Measurements from ENCODE around the gene ARHGEF40.
A peak's percentile ranks its signal among the peaks of the same experiment; 100 is the strongest.

ARHGEF40 gene

DNA sequence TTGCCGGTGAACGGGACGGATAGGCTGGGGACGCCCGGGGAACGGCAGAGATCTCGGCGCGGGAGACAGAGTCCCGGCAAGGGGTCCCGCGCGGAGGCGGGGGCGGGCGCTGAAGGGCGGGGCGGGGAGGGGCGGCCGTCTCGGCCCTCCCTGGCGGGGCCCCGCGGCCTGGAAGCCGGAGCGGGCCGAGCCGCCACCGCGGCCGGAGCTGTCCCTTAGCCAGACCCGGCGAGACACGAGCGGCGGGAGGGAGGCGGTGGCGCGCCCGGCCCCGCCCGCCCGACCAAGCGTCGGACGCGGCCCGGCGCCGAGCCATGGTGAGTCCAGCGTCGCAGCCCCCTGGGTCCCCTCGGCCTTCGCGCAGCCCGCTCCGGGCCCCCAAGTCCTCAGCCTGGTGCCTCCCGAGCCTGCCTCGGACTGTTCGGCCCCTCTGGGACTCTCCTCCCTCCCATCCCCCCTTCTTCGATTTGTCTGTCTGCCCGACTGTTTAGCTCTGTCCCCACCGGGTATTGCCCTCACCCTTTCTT is at the start of gene ARHGEF40:
TSS of gene ARHGEF40 (plus strand) at position 222 of the 527 bp plus-strand sequence. CDS start at position 315, 93 bp downstream.
- DNase-seq = no peak

DNA sequence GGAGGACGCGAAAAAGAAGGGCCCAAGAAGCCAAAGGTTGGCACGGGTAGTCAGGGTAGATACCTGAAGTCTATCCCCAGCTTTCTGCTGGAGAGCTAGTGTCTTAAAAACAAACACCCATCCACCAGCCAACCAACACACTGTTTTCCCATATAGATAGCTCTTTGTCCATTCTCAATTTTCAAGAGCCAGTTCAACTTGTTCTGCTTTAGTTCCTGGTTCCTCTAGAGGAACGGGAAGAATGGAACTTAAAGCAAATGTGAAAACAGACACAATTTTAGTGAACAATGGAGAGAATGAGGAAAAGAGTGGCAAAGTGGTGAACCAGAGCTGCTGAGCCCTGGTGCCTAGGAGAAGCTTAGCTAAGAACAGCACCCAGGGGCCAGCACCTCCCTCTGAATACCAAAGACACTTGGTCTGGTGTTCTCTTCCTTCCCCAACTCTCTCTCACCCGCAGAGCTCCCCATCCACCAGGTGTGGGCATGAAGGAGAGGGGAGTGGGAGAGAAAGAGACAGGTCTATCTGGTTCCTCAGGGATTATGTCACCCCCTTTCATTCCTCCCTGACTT is 49.0 kb upstream of the ARHGEF40 start:
- DNase-seq = no peak

DNA sequence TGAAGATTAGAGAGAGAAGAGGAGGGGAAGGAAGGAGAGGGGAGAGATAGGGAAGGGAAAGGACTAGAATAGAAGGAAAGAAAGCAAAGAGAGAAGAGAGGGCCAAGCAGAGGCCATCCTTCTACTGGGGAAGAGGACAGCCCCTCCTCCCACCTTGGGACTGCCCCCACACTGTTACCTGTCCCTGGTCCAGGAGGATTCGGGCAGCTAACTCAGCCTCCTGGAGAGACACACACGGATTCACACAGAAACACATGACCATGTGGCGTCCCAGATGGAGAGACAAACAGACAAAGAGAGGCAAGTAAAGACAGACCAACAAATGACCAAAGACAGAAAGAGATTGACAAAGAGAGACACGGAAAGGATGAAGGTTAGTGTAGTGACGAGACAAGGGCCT is 47.4 kb upstream of the ARHGEF40 start:
- no peak for DNase-seq

DNA sequence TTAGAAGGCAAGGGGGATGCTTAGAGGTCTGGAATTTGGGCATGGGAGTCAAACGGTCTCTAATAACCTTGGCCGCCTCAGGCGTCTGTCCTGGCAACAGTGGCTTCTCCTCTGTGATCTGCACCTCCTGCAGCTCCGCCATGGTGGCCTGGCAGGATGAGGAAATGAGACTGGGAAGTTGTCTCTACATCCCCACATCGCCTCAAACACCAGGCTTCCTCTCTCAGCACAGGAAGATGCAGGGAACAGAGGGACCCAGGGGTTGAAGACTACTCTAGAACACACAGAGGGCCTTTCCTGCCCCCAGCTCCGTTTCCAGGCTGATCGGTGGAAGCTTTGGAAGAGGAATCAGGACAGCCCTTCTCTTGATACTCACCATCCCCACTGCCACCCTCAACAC is 46.9 kb upstream of the ARHGEF40 start:
- DNase-seq = no peak

DNA sequence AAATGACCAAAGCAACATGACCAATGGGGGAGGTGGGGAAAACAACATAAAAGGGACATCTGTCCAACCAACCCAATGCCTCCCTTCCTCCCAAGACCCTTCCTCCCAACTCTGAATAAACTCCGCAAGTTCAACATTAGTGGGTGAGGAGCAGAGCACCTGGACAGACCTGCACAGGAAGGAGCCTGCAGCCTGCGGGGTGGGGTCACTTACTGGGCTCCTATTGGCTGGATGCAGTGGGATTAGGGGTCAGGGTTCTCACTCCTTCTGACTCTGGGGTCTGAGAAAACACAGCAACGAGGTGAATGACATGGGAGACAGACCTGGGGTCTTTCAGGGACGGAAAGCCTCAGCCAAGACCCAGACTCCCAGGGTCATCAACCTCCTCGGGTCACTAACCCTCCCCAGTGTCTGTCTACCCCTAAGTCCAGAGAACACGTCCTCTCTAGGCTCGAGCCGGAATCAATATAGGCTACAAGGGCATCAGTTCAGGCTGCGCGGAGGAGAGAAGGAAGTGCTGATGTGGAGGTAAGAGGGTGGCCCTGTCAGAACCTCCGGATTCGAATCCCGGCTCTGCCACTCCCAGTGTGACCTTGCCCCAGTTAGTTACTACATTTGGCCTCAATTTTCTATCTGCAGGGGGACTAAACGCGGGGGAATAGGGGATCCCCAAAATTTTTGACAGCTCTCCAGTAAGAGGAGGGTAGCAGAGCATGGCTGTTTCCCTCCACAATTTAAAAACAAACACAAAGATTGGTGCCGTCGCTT is 46.1 kb upstream of the ARHGEF40 start:
- no peak for DNase-seq

DNA sequence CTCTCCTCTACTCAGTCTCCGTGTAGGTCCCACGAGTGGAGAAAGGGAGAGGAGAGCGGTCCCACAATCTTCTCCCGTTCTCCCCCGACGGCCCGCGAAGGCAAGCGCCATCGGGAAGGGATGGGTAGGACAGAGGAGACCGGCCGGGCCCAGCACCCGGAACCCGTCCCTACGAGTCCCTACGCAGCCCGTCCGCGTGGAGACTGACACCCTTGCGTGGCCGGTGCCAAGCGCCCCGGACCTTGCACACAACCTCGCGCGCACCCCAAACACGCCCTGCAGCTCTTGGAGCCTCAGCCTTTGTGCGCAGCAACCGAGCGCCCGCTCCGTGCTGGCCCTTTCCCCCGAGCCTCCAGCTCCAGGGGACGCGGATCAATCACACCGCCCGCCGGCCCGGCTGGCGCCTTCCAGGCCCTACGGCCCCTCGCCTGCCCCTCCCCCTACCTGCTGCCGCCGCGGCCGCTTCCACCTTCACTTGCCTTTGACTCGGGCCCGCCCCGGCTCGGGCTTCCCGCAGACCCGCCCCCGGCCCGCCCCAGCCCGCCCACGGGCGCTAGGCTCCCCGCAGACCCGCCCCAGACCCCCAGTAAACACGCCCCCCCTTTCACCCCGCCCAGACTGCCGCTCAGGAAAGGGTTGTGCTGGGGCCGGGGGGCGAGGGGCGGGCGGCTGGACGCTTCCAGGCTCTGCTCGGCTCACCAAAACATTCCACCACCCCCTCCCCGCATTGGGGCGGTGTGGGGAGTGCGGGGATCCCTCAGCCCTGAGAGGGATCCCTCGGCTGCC is 45.3 kb upstream of the ARHGEF40 start, which contains the start of gene NDRG2:
TSS of gene NDRG2 (minus strand) at position 477 of the 786 bp plus-strand sequence. CDS start 1,746 bp downstream, outside the sequence.
- no peak for DNase-seq

DNA sequence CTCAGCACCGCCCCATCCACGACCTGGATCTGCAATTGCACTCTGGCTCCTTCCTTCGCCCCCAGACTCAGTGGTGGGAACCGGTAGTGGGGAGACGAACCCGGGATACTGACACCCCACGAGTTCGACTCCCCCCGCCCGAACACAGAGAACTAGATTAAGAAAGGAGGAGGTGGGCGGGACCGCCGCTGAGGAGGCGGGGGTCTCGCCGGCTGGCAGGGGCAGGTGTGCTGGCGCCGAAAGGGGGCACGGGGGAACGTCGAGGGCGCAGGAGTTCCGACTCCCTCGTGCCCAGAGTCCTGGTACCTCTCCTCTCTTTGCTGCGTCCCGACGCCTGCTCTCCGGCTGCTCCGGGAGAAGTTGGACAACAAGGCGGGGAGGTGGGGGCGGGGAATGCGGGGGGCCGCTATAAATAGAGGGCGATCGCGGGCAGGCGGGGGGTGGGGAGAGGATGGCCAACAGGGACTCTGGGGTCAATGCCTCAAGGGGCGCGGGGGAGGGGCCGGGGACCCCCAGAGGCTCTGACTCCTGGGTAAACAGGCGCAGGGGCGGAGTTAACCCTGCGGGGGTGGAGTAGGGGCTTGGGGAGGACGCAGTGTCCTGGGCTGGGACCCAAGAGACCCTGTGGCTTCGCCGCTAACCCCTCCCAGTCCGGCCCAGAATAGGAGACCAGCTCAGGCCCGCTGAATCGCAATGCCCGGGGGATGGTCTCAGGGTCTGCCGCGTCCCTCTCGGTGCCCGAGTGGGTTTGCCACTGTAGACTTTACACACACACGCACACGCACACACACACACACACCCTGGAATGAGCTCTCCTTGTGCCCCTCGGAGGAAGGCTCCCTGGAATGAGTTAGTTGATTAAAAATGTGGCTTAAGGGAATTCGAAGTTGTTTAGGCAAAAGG is 44.5 kb upstream of the ARHGEF40 start:
- DNase-seq = no peak

DNA sequence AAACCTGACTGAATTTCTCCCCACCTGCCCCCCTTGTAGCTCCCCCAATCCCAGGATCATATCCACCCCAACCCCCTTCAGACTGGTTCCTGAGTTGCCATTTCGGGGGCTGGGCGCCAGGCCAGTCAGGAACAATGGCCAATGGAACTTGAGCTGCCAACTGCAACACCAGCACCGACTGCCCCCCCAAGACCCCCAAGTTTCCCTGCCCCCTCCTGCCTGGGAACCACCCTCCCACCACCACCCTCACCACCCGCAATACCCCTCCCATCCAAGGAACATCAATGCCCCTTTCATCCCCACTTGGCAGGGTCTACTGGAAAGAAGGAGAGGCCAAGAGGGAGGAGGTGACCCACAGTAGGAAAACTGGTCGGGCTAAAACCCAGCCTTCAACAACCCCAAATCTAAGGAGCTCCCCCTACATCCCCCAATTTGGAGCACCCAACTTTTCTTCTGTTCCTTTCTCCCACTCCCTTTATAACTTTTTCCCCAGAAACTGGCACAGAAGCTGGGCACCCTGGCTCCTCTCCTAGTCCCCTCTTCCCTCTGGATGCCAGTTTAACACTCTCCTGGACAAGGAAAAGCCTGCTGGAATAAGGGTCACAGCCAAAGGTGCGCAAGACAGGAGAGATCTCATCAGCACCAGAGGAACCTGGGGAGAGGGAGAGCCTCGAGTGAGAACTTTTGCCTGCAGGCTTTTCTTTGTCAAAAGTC is 43.7 kb upstream of the ARHGEF40 start:
- no peak for DNase-seq

DNA sequence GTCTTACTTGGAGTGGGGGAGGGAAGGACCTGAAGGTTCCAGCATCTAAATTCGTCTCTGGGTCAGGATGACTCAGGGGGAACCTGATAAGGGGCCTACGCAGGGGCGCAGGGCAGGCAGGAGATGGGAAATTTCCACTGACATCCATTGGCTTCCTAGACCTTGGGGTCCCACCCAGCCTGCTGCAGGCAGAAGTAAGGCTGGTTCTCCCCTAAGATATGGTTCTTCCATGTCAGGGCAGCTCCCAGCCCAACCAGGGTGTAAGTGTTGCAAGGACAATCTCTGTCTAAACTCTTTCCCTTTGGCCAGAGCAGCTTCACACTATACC is 43.2 kb upstream of the ARHGEF40 start:
- no peak for DNase-seq

DNA sequence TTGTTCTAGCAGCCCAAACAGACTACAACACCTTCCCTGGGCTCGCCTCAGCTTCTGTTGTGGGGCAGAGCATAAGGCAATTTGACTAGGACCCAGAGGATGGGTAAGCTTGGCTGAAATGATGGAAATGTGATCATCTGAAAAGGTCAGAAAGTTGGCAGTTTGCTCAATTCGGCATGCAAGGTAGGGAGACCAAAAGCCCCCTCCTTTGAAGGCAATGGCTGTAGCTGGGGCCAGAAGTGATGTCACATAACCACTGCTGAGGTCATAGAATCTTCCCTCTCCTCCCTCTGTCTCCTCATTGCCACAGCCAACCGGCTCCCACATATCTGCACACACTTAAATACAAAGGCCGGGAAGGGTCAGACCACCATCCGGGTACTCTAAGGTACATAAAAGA is 40.2 kb upstream of the ARHGEF40 start, which contains the start of gene TPPP2:
TSS of gene TPPP2 (plus strand) at position 301 of the 400 bp plus-strand sequence. CDS start 365 bp downstream, outside the sequence.
- no peak for DNase-seq

DNA sequence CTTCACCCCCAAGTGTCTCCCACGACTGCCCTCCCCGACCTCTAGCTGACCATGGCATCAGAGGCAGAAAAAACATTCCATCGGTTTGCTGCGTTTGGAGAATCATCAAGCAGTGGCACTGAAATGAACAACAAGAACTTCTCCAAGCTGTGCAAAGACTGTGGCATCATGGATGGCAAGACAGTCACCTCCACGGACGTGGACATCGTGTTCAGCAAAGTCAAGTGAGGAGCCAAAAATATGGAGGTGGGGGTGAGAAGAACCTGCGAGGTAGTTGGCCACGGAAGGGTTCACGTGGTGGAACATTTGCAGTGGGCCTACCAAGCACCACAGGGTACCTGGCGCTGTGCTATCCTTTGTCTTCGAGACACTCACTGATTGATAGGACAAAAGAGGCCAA is 39.6 kb upstream of the ARHGEF40 start:
- no peak for DNase-seq

DNA sequence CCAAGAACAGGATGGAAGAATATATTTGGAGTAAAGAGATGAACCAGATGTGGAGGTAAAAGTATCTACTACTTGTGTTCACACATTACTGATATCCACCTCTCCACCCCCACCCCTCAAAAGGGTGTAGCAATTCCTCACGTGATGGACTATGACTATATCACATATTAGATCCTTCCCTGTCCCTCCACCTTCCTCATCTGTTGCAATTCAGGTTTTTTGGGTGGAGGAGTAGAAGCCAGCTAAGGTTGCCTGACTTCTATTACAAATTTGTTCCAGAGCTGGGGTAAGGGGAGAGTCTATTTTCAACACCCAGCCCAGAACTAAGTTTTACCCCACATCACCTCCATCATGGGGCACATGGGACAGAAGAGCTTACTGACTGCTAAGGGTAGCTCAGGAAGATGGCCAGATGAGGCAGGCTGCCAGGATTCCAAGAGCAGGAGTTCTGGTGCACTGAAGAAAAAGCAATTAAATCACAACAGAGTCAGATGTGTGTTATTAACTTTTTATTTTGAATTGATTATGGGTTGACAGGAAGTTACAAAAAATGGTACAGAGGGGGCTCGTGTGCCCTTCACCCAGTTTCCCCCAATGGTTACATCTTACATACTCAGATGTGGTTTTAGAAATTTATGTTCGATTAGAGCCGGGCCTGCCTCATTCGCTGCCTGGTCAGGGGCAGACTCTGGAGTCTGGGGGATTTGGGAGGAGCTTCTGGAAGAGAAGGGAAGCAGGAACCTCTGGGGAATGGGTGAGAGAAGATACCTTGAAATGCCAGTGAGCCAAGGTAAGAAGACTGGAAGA is 37.6 kb upstream of the ARHGEF40 start:
- DNase-seq = no peak

DNA sequence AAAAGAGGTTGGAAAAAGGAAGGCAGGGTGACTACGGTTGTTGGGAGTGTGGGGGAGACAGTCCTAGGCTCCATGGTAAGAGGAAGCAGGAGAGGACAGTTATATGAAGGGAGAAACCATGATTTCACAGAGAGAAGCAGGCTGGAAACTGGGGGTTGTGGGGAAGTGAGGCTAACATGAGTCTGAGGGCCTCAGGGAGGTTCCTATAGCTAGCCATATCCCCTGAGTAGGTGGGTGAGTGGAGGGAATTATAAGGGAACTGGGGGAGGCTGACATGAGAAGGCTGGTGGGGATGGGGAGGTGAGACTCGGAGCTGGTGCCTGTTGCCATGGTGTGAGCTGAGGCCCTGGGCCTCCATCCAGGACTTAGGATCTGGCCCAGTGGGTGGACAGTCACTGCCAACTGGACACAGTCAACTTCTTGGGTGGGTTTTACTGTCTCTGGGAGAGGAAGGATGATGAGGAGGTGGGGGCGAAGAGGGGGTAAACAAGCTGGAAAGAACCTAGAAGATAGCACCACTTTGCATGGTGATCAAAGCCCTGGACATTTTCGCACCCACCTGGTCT is 36.9 kb upstream of the ARHGEF40 start:
- no peak for DNase-seq

DNA sequence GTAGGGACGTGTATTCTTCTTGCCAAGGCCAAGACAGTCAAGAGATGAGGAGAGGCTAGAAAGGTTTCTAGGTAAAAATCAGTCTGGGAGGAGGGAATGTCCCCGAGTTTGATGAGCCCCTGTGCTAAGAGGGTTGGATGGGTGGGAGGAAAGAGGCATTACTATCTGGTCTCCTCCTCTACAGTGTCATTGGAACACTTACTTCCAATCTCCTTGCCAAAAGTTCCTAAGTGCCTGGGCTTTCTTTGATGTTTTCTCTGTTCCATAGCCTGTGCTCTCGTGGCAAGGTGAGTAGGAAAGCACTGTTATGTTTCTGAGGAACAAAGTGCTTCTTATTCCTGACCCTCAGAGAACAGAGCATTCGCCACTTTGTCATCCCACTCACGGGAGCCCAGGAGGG is 35.4 kb upstream of the ARHGEF40 start, which contains the start of gene RNASE13:
TSS of gene RNASE13 (minus strand) at position 101 of the 400 bp plus-strand sequence. CDS start 519 bp downstream, outside the sequence.
- no peak for DNase-seq

DNA sequence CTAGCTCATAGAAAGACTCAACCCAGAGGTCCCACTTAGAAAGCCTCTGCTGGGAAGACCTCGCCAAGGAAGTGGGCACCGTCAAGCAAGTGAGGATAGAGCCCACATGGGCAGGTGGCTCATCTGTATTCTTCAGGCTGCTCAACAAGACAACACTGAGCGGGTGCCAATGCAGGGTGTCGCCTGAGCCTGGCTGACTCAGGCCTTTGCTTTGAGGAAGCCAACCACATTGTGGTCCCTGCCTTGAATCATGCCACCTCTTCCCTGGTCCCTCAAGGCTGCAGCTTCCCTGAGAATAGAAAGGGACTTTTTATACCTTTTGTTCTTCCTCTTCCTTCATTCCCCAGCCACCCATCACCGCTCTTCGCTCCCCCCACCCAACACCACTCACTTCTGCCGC is 33.4 kb upstream of the ARHGEF40 start:
- DNase-seq = no peak

DNA sequence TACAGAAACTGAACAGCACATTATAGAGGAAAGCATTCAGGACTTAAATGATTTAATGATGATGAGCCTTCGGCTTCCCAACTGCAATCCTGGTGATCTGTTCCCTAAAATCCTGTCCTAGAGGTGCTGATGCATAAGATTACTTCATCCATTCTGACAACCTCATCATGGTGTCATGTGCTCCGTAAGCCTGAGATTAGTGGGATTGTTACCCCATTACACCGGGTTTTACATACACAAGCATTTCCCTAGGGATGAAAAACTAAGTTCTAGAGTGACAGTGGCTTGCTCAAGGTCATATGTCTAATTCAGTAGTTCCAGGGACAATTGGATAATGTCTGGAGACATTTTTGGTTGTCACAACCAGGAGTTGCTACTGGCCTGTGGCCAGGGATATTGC is 32.9 kb upstream of the ARHGEF40 start:
- no peak for DNase-seq

DNA sequence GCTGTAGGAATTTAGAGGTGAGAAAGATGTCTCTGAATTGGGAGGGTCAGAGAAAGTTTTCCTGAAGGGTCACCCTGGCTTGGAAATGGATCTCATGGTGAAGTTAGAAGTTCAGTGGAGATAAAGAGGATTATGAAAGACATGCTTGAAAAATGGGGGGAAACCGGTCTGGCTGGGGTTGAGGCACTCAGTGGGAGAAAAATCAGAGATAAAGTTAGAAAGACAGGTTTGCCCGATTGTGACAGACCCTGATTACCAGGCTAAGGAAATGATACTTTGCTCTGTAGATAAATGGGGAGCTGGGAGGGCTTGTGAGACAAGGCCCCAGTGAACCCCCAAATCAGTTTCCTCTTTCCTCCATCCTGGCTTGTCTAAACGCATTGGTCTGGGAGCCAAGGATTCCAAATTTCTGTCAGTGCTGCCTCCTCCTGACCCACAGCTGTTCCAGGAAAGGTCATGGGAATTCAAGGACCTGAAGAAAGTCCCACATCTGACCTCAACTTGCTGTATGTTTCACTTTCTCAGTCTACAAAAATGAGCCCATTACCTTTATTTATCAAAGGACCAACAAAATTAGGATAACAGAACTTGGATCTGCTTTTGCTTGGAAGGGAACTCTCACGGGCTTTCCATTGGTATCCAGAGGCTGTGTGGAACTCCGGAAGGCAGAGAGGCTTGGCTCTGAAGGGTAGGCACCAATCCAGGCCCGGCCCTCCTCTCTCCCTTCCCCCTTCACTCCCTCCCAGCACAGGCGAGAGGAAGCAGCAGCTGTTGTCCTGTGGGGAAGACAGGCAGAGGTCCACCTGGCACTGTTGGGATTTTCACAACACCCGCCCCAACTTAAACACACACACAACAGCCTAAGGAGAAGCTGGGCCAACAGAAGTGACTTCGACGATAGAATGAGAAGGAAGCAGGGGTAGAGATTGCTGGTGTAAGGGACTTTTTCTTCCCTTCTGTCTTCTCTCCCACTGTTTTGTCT is 31.4 kb upstream of the ARHGEF40 start:
- no peak for DNase-seq

DNA sequence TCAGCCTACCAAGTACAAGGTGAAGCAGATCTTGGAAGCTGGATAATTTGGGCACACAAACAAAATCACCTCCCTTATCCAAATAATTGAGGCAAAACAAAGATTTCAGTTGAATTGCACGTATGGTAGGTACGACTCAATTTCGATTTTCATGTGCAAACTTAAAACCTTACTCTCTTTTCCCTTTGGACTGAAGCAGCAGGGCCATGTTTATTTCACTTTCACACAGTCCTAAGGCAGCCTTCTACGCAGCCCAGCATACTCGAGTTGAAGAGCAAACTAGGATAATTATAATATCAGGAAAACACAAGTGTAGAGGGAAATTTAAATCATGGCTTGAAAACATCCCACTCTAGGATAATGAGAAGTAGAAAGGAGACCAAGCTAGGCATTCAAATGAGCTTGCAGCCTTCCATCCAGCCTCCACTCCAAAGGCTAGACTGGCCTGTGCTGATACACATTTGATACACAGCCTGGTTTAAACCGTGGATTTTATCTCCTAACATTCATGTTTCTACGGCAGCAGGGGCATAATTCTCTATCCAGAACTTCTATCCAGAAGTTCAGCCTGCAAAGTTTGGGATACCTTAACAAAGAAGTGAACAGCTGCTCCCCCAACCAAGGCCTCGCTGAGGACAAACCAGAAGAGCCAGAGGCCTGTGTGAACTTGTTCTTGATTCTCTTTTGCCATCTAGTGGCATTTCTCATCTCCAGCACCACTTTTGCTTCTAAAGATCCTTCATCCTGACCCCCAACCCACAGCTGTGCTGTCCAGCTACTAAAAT is 30.3 kb upstream of the ARHGEF40 start:
- DNase-seq = peak; percentile 22
